HG03025 (cell line): ENCODE results near the gene FSIP1.

Source experiments
- ATAC-seq: cut with Tn5 transposase; IDR thresholded peaks from one replicate; pipeline ENCODE4 v1.9.1; 2021; ENCODE audit warnings: mild to moderate bottlenecking, moderate library complexity; ENCODE audit not compliant: unreplicated experiment, low FRiP score

FSIP1 gene

GRCh38 chr15:39767921-39768320 is 14.7 kb downstream of the FSIP1 start:
- no peak for ATAC-seq

- ATAC-seq: no peak
Observed at GRCh38 chr15:39761006-39761405, 21.6 kb downstream of the FSIP1 start.

DNA sequence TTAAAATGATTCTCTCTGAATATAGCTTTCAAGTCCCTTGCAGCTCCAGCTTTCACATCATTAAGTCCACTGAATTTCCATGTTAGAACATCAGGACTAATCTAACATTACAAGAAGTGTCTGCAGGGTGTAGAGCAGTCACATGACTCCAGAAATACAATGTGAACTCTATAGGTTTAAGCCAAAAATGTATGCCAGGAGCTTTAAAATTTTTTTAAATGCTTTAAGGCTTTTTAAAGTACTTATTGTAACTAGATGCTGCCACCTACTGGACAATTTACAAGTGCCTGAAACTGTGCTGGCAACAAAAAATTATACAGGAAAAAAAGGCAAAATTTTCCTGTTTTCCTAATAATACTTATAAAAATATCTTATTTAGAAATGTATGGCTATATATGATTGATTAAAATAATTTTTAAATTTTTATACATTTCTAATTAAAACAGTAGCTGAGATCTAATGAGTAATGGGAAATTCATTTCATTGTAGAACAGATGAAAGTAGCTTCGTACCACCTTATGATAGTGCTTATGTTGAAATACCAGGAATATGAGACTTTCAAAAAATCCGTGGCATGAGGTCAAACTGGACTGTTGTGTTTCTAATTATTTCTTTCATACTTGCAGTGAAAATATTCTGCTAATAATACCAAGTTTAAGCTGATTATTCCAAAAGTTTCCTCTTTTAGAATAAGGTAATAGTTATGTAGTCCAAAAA is 25.7 kb downstream of the FSIP1 start:
- no peak for ATAC-seq

- no peak for ATAC-seq
Observed at GRCh38 chr15:39752991-39753390, 29.6 kb downstream of the FSIP1 start.

DNA sequence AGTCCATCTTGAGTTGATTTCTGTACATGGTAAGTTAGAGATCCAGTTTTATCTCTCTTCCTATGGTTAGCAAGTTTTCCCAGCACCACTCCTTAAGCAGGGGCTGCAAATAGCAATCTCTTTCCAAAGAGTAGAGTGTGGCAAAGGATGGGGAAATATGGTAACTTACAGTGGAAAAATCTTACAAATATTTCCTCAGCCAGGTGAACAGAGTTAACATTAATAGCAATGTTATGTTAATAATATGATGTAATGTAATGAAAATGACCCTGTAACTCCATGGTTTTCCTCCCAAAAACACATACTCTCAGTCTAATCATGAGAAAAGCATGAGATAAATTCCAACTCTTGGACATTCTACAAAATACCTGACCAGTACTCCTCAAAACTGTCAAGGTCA is 30.4 kb downstream of the FSIP1 start:
- ATAC-seq: no peak

DNA sequence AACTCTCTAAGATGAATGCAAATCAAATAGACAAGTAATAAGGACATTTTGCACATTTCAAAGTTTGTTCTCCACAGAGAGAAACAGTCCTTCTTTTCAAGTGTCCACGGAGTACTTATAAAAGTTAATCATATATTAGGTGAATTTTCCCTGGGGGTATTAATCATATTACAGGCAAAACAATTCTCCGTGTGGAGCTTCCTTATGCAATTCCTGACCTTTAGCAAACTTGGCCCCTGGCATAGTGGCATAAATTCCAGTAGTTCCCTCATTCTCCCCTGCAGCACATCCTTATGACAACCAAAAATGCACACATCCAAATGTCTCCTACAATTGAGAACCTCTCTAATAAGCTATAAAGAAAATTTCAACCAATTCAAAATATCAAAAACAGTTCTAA is 34.4 kb downstream of the FSIP1 start:
- ATAC-seq: no peak

GRCh38 chr15:39747326-39747725 is 35.3 kb downstream of the FSIP1 start:
- ATAC-seq: no peak

DNA sequence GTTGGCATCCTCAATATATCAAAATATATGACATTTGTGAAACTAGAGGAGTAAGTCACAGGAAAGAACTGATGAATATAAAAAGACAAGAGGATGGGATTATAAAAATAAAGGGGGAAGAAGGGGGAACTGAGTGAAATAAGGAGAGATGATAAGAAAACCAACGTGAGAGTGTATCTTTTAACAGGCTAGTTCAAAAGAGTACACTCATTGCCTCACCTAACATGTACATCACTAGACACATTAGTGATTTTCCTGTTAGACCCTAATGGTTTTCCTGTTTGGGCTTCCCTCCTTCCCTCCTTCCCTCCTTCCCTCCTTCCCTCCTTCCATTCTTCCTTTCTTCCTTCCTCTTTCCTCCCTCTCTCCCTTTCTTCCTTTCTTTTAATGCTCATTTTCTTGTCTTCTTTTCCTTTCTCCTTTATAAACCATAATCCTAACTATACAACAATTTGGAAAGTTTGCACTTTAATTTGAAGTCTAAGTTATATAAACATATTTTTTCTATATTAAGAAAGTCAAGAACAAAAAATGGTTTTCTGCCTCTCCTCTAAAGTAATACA is 35.8 kb downstream of the FSIP1 start:
- ATAC-seq: no peak

GRCh38 chr15:39746176-39746575 is 36.5 kb downstream of the FSIP1 start:
- no peak for ATAC-seq

DNA sequence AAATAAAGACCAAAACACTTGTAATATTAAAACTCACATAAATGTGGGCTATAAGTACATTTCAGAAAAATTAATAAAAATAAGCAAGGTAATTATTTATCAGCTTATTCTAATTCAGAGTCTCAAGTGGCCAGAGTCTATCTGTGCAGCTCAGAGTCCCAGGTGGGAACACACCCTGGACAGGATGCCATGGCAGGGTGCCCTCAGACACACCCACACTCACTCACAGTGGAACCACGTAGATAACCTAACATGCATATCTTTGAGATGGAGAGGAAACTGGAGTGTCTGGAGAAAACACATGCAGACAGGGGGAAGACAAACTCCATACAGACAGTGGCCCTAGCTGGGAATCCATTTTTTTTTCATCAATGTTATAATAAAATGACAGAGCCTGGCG is 37.2 kb downstream of the FSIP1 start:
- no peak for ATAC-seq

- no peak for ATAC-seq
Observed at GRCh38 chr15:39744334-39745103, 38.1 kb downstream of the FSIP1 start.

GRCh38 chr15:39743611-39744010 is 39.0 kb downstream of the FSIP1 start:
- no peak for ATAC-seq

GRCh38 chr15:39741258-39741657 is 41.4 kb downstream of the FSIP1 start:
- ATAC-seq: no peak

DNA sequence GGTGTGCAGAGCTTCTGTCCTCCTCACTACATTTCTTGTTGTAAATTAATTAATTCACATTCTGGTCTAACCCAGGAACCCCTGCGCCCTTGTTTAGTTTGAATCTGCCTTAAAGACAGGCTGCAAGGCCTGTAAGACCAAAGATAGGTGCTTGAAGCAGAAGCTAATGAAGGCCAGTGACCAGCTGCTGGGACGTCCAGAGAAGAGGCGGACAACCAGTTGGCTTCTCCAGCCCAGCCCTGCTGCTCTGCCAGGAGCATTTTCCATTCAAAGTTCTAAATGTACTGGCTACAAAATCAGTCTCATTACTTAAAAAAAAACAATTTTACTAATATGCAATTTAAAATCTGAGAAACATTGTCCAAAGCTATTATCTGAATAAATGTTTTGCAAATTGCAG is 43.6 kb downstream of the FSIP1 start:
- ATAC-seq: no peak

- ATAC-seq: no peak
Observed at GRCh38 chr15:39737196-39737550, 45.5 kb downstream of the FSIP1 start.

DNA sequence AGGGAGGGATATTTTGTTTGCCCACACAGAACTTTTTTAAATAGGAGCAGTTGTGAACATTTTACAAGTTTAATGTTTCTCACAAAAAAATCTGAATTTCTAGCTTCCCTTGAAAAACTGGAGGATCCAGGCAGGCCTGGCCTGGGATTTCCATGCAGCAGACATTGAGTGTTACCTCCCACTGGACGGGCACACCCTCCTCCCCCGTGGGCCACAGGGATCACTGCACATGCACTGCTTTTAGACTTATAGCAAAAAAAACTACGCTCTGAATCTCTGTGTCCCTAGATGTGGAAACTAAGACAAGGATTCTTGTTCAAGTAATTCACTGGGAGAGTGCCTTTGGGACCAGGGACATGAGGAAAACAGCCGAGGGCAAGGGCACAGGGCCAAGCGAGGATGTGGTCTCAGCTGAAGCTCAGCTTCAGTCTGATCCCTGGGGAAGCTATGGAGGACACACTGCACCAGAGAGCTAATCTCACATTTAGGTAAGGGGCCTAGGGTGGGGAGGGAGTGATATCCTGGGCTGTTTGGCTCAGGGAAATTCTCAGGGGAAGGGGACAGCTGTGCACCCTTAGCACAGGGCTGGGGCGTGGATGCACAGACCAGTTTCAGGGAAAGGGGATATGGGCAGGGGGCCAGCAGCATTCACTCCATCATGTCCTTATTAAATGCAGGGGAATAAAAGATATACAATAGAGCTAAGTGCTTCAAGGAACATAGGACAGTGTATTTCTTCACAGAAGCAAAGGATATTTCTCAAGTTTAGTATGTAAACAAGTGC is 46.0 kb downstream of the FSIP1 start:
- ATAC-seq: no peak

DNA sequence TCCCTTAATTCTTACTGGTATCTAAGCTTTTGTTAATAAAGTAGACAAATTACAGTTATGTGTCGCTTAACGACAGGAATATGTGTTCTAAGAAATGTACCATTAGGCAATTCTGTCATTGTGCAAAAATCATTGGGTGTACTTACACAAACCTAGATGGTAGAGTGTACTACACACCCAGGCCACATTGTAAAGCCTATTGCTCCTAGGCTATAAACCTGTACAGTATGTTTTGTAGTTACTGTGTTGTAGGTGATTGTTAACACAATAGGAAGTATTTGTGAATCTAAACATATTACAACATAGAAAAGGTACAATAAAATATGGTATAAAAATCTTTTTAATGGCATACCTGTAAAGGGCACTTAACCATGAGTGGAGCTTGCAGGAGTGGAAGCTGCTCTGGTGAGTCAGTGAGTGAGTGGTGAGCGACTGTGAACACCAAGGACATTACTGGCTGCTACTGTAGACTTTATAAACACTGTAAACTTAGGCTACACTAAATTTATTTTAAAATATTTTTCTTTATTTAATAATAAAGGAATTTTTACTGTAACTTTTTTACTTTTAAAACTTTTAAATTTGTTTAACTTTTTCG is 47.4 kb downstream of the FSIP1 start:
- ATAC-seq: no peak

DNA sequence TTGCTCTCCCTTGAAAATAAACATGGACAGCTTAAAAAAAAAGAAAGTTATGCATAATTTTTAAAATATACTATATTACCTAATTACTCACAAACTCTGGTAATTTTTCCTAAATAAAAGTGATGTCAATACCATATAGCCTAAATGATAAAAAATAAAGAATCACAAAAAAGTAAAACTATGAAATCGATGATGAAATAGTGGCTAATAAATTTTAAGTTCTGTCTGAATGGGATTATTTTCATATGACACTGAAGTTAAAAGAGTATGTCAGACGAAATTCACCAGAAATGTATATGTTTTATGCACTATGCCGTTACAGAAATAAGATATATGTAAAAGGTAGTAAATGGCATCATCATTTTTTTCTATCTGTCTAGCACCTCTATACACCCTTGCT is 51.4 kb downstream of the FSIP1 start:
- ATAC-seq: no peak

DNA sequence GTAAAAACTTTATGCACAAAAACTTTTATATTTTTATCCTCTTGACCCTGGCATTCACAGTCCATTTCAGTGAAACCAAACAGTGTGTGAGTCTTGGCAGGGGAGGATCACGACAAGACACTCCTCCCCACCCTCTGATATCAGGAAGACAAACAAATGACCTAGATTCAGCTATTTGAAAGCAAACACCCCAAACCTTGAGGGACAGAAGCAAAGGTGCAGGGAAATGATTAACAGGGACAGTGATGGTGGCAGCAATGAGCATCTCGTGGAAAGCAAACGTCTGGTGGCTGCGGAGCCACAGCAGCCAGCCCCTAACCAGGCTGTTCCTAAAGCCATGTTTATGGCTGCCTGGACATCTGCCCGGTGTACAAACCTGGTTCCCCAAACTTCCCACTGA is 52.1 kb downstream of the FSIP1 start:
- ATAC-seq: no peak

GRCh38 chr15:39729500-39729899 is 53.1 kb downstream of the FSIP1 start:
- ATAC-seq: no peak

DNA sequence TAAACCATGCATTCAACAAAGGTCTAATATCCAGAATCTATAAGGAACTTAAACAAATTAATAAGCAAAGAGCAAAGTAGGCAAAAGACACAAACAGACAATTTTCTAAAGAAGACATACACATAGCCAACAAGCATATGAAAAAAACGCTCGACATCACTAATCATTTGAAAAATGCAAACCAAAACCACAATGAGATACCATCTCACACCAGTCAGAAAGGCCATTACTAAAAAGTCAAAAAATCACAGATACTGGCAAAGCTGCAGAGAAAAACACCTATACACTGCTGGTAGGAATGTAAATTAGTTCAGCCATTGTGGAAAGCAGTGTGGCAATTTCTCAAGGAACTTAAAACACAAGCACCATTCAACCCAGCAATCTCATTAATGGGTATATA is 53.8 kb downstream of the FSIP1 start:
- ATAC-seq: no peak
